ENCODE measurements around the gene UTP18.

UTP18 gene

GRCh38 chr17:51244041-51244440 is 16.3 kb upstream of the UTP18 start:
- ChIA-PET CTCF (interaction anchor here (0.9 kb wide), 1 partner anchor 11 kb away, joined by 3 read pairs; no protein-coding TSS in a partner anchor), POLR2A (ENCODE audit: low non-redundant PET) (no interaction called here)
- no peak for DNase-seq (ENCODE audit: low spot score)
- no peak overlapping the region for H3K27ac ChIP-seq
- TF ChIP-seq, protein P1, sequence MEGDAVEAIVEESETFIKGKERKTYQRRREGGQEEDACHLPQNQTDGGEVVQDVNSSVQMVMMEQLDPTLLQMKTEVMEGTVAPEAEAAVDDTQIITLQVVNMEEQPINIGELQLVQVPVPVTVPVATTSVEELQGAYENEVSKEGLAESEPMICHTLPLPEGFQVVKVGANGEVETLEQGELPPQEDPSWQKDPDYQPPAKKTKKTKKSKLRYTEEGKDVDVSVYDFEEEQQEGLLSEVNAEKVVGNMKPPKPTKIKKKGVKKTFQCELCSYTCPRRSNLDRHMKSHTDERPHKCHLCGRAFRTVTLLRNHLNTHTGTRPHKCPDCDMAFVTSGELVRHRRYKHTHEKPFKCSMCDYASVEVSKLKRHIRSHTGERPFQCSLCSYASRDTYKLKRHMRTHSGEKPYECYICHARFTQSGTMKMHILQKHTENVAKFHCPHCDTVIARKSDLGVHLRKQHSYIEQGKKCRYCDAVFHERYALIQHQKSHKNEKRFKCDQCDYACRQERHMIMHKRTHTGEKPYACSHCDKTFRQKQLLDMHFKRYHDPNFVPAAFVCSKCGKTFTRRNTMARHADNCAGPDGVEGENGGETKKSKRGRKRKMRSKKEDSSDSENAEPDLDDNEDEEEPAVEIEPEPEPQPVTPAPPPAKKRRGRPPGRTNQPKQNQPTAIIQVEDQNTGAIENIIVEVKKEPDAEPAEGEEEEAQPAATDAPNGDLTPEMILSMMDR (conservative IDR thresholded peaks at IDR 0.05; ENCODE audit: low read depth) = no peak

- ChIA-PET POLR2A (ENCODE audit: low non-redundant PET) (no interaction called here), CTCF (interaction anchor here (0.7 kb wide), 1 partner anchor 13 kb away, joined by 3 read pairs; no protein-coding TSS in a partner anchor)
- DNase-seq (ENCODE audit: low spot score) = no peak
- TF ChIP-seq, protein P1 (conservative IDR thresholded peaks at IDR 0.05; ENCODE audit: low read depth) = no peak
- H3K27ac ChIP-seq = no peak overlapping the region
These were observed 14.8 kb upstream of the UTP18 start for GRCh38 chr17:51245535-51245934.

- CTCF ChIA-PET = interaction anchor here (0.6 kb wide), 1 partner anchor 194 kb away, joined by 4 read pairs; no protein-coding TSS in a partner anchor
- no peak overlapping the region for H3K27ac ChIP-seq
- POLR2A ChIA-PET (ENCODE audit: low non-redundant PET) = no interaction called here
- no peak for DNase-seq (ENCODE audit: low spot score)
- TF ChIP-seq, protein P1 (conservative IDR thresholded peaks at IDR 0.05; ENCODE audit: low read depth) = no peak
These were observed 10.0 kb upstream of the UTP18 start for GRCh38 chr17:51250314-51250840.

- H3K27ac ChIP-seq = no peak overlapping the region
- no peak for DNase-seq (ENCODE audit: low spot score)
- POLR2A ChIA-PET (ENCODE audit: low non-redundant PET) = no interaction called here
- TF ChIP-seq, protein P1 (conservative IDR thresholded peaks at IDR 0.05; ENCODE audit: low read depth) = no peak
- CTCF ChIA-PET = interaction anchor here (0.6 to 0.7 kb wide), 2 partner anchors 181 to 194 kb away, joined by 4 to 7 read pairs; no protein-coding TSS in a partner anchor
These were observed 9.3 kb upstream of the UTP18 start for GRCh38 chr17:51251010-51251409.

DNA sequence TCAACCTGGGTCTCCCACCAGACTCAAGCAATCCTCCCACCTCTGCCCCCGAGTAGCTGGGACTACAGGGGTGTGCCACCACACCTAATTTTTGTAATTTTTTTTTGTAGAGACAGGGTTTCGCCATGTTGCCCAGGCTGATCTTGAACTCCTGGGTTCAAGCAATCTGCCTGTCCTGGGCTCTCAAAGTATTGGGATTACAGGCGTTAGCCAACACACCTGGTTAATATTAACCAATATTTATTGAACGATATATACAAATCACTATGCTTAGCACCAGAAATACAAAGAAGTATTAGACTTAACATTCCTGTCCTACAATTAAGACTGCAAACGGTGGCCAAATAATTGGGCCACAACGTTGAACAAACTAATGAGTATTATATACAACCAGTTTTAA is 4.7 kb upstream of the UTP18 start:
- no peak for DNase-seq (ENCODE audit: low spot score)
- H3K27ac ChIP-seq = no peak overlapping the region
- TF ChIP-seq, protein P1 (conservative IDR thresholded peaks at IDR 0.05; ENCODE audit: low read depth) = no peak
- ChIA-PET CTCF (interaction anchor here (0.6 kb wide), 2 partner anchors 21 to 102 kb away, joined by 3 to 4 read pairs; partner anchors contain the start of gene NME1), POLR2A (ENCODE audit: low non-redundant PET) (no interaction called here)

GRCh38 chr17:51256101-51256500 is 4.2 kb upstream of the UTP18 start:
- H3K27ac ChIP-seq = no peak overlapping the region
- ChIA-PET CTCF (interaction anchor here (0.6 kb wide), 1 partner anchor 21 kb away, joined by 3 read pairs; no protein-coding TSS in a partner anchor), POLR2A (ENCODE audit: low non-redundant PET) (no interaction called here)
- TF ChIP-seq, protein P1 (conservative IDR thresholded peaks at IDR 0.05; ENCODE audit: low read depth) = no peak
- no peak for DNase-seq (ENCODE audit: low spot score)

Data from RWPE1 (cell line).